GM18502 (cell line): ENCODE measurements around the gene OR13C5.
"Not testable (repeated sequence)": the region's sequence is repeated elsewhere in the genome, so short reads cannot be mapped to it uniquely, and the experiment has no call there.

Experiments used
- ATAC-seq: cut with Tn5 transposase; IDR thresholded peaks from one replicate; pipeline ENCODE4 v1.9.1; 2021; ENCODE audit warnings: mild to moderate bottlenecking; ENCODE audit not compliant: unreplicated experiment, poor library complexity

Gene OR13C5

DNA sequence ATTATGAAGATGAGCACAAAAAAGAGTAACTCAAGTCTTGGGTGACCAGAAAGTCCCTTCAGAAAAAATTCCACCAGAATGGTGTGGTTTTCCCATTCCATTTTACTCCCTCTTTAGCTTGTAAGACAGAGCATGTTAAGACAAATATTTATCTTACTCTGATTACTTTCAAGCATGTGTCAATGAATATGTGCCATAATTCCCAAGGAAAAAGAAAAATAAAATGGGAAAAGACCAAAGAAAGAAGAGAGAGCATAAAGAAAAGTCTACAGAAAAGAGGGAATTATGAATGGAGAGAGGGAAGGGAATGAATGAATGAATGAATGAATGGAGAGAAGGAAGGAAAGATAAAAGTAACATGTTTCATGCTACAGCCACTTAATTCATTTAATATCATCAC, at the start of gene OR13C5:
TSS of gene OR13C5 (minus strand) at position 101 of the 400 bp plus-strand sequence. CDS start at position 101, 0 bp downstream.
- ATAC-seq, result not testable (repeated sequence)

DNA sequence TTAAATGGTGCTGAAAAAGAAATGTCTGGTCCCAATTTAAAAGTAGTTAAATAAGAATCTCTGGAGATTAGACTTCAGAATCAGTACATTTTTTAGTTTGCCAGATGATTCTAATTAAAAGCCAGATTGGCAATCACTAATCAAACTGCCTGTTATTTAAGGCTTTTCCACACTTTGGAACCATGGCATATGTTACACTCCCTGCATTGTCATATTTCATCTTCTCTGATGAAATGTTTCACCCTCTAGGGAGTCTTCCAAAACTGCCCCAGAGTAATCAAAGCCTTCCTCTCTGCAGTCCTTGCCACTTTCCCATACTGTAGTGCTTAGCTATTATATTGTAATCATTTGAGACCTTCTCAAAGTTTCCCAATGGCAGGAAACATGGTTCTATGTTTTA, 36.2 kb upstream of the OR13C5 start:
- no peak for ATAC-seq

DNA sequence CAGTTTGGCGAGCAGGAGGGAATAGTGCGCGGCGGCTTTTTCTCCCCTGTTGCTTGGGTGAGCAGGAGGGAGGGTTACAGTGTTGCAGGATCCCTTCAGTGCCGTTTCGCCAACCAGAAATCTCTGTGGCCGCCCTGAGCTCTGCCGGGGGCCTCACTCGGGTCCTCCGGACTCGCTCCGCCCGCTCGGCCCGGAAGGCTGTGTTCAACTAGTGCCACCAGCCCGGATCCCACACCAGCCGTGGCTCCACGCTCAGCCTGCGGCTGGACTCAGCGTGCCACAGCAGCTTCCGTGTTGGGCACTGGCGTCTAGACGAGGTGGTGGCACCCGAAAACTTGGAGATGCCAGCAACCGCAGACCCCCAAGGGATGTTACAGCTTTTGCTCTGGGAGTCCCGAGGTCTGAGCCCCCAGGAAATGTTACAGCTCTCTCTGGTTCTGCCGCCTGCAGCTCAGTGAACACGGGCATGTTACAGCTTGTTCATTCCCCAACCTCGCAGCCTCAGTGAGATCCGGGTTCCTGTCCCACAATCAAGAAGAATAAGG, 34.8 kb upstream of the OR13C5 start:
- ATAC-seq, result no peak

DNA sequence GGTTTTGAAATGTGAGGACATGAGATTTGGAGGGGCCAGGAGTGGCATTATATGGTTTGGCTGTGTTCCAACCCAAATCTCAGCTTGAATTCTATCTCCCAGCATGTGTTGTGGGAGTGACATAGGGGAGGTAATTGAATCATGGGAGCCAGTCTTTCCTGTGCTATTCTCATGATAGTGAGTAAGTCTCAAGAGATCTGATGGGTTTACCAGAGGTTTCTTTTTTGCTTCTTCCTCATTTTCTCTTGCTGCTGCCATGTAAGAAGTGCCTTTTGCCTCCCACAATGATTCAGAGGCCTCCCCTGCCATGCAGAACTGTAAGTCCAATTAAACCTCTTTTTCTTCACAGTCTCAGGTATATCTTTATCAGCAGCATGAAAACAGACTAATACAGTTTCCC, 26.8 kb upstream of the OR13C5 start:
- not testable (repeated sequence) for ATAC-seq

DNA sequence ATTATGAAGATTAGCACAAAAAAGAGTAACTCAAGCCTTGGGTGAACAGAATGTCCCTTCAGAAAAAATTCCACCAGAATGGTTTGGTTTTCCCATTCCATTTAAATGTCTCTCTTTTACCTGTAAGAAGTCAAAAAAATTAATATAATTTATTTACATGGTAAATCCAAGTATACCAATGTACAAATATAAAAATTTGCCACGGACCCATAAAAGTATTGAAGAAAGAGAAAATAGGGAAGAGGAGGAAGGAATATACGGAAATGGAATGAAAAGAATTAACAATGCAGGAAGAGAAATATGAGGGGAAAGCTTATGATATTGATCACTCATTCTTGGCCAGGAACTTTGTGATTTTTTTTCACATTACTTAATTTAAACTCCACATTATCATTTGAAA, 18.9 kb upstream of the OR13C5 start, which contains the start of gene OR13C9:
TSS of gene OR13C9 (minus strand) at position 101 of the 400 bp plus-strand sequence. CDS start at position 101, 0 bp downstream.
- no peak for ATAC-seq

- no peak for ATAC-seq
Observed at GRCh38 chr9:104617418-104617817, 18.2 kb upstream of the OR13C5 start.

- ATAC-seq, result no peak
Observed at GRCh38 chr9:104611213-104611612, 12.0 kb upstream of the OR13C5 start.

GRCh38 chr9:104608336-104608735, 9.1 kb upstream of the OR13C5 start:
- no peak for ATAC-seq

DNA sequence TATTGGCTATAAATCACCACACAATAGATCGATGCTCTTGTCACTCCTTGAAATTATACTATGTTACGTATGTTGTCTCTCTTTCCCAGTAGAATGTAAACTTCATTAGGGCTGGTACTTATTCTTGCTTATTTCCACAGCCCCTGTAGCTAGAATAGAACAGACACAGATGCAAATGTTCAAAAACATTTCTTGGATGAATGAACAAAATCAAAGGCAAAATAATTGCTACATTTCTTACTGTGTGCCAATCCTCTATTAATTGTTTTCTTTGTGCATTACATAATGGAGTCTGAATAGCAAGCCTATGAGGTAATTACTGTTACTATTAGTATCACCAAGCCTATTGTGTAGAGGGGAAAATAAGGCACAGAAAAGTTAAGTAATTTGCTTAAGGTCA, 6.9 kb upstream of the OR13C5 start:
- no peak for ATAC-seq

DNA sequence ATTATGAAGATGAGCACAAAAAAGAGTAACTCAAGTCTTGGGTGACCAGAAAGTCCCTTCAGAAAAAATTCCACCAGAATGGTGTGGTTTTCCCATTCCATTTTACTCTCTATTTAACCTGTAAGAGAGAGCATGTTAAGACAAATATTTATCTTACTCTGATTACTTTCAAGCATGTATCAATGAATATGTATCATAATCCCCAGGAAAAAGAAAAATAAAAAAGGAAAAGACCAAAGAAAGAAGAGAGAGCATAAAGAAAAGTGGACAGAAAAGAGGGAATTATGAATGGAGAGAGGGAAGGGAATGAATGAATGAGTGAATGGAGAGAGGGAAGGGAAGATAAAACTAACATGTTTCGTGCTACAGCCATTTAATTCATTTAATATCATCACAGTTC, 6.3 kb upstream of the OR13C5 start, which contains the start of gene OR13C2:
TSS of gene OR13C2 (minus strand) at position 101 of the 400 bp plus-strand sequence. CDS start at position 101, 0 bp downstream.
- ATAC-seq, result not testable (repeated sequence)

DNA sequence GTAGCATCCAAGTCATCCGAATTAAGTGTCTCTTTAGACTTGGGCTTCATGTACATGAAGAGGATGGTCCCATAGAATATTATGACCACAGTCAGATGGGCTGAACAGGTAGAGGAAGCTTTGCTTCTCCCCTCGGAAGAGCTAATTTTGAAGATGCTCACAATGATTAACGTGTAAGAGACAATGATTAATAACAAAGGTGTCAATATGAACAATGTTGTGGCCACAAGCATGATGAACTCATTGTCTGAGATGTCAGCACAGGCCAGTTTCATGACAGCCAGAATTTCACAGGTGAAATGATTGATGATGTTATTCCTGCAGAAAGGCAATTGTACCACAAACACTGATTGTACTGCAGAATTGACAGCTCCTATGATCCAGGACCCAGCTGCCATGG, 5.6 kb upstream of the OR13C5 start:
- no peak for ATAC-seq

DNA sequence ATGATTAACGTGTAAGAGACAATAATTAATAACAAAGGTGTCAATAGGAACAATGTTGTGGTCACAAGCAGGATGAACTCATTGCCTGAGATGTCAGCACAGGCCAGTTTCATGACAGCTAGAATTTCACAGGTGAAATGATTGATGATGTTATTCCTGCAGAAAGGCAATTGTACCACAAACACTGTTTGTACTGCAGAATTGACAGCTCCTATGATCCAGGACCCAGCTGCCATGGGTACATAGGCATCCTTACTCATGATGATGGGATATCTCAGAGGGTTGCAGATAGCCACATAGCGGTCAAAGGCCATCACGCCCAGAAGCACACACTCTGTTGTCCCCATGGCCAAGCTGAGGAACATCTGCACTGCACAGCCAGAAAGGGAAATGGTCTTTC, 464 bp downstream of the OR13C5 start:
- ATAC-seq, result not testable (repeated sequence)

DNA sequence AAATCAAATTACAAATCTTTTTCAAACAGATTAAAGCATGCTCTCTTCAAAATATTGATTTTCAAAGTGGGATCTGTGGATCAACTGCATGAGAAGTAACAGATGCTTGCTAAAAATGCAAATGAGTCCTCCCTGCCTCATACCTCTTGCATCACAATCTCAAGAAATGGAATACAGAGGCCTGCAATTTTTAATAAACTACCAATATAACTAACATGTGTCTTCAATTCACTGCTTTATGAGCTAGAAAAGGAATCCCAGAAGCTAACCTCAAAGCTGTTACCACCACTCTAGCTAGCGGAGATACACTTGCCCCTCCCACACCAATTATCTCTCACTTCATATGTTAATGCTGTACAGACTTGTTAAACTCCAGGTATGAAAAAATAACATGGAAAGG, 9.6 kb downstream of the OR13C5 start:
- ATAC-seq, result no peak

DNA sequence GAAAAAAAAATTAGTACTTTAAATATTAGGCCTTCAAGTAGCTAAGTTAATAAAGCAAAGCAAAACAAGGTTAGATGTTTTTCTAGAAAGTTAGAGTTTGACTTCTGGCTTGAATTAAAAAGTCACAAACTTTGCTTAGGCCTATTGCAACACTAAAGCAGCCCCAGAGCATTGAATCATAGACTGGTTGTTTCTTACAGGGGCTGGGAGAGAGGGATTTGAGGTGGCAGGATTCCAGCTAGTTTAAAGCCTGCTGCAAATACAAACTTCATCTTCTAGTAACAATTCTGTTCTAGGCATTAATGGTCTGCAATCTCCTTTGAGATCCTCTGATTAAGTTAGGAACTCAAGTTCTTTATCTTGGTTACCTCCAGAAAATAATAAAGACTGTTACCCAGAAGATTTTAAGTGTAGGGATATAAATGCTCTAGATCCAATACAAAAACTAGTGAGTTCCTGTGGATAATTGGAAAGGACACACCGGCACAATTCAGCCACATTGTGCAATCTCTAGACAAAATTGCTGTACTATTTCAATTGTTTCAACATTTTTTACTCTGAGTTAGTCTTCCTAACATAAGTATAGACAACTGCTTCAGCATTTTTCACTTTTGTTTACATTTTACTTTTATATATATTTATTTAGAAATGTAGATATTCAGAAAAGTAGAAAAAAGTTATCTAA, 12.6 kb downstream of the OR13C5 start:
- ATAC-seq, result no peak

DNA sequence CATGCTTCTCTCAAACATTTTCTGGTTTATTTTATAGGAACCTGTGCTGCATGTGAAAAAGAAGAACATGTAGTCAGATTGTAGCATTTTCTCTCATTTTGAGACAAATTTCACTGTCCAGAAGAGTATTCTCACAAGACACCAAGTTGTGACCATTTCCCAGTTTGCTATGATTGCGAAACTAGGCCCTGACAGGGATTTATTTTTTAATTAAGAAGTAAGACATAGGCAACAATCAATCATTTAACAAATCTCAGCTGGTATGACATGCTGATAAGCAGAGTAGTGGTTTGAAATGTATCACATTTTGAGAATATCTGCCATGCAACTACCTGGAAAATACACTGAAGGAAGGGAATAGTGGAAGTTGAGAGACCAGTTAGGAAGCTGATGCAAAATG, 18.7 kb downstream of the OR13C5 start:
- ATAC-seq, result no peak

- no peak for ATAC-seq
Observed at GRCh38 chr9:104577263-104577662, 21.9 kb downstream of the OR13C5 start.

DNA sequence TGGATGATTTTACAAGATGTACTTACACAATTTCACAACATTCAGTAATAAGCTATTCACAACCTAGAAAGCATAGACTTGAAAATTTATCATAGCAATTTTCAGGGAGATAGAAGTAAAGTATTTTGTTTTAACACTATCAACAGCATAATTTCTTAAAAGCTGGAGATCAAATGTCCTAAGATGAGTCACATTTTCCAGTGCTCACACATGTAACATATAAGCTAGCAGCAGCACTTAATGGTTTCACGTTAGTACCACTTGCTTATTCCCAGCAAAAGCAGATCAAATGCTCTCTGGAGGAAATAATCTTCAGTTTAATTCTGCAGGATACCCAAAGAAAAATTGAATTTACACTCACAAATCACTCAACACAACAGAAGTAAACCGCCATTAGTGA, 23.8 kb downstream of the OR13C5 start:
- no peak for ATAC-seq

- ATAC-seq, result no peak
Observed at GRCh38 chr9:104572612-104573011, 26.6 kb downstream of the OR13C5 start.

DNA sequence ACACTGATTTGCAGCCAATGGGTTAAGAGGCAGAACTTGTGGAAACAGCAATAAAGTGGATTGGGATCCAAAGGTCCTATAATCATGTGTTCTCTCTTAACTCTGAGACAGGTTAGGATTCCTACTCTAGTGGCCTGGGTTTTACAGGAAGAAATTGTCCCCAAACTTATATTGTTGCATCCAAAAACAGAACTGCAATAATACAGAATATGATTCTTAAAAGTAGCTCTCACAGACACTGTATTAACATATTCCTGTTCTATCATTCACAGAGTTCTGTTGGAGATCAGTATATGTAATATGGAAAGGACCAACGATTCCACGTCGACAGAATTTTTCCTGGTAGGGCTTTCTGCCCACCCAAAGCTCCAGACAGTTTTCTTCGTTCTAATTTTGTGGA, 30.3 kb downstream of the OR13C5 start, which contains the start of gene OR13C8:
TSS of gene OR13C8 (plus strand) at position 301 of the 400 bp plus-strand sequence. CDS start at position 301, 0 bp downstream.
- ATAC-seq, result no peak

- ATAC-seq, result no peak
Observed at GRCh38 chr9:104564358-104564757, 34.9 kb downstream of the OR13C5 start.

DNA sequence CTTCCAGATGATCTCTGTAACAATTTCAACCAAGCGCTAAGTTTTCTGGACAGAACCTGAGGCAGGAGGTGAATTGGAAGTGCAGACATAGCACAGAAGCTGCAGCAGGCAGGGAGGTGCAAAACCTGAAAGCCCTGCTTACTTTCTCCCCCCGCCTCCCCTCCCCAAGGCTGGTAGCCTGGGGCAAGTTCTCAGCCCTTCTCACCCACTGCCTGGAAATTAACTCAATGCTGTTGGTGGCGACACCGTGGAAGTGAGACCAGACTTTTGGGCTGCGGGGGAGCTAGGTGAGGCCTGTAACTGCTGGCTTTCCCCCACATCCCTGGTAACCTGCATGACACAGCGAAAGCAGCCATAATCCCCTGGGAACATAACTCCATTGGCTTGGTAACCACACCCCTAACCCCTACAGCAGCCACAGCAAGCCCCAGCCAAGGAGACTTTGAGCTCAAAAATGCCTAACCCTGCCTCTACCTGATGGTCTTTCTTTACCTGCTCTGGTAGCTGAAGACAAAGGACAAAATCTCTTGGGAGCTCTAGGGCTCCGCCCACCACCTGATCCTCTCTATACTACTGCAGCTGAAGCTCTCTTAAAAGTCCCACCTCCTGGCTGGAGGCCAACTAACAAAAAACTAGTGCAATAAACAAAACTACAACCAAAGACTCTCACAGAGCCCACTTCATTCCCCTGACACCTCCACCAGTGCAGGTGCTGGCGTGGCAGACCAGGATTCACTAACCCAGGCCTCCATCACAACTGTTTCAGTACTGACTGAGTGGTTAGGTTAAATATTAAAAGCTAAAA, 42.2 kb downstream of the OR13C5 start:
- ATAC-seq, result no peak
